Colonic mucosa (tissue), 4 donors: Measurements from ENCODE around the gene SMIM8. TPM values are rescaled to one million over a fixed set of nuclear protein-coding genes. Genes with fewer than 3 reads are reported as not detected.

Source experiments
- DNase-seq: peaks from one replicate; pipeline ENCODE4 v3.0.0-alpha.2; 2020
- H3K27ac ChIP-seq: fragments of 200-600 bp; one replicate; pipeline ENCODE4 v1.8.0; 2021
- H3K27me3 ChIP-seq: fragments of 200-600 bp; one replicate; pipeline ENCODE4 v1.8.0; 2021
- H3K36me3 ChIP-seq: fragments of 200-600 bp; one replicate; pipeline ENCODE4 v1.8.0; 2021
- H3K4me1 ChIP-seq: fragments of 200-600 bp; one replicate; pipeline ENCODE4 v1.8.0; 2021; ENCODE audit warnings: mild to moderate bottlenecking
- H3K4me3 ChIP-seq: fragments of 200-600 bp; one replicate; pipeline ENCODE4 v1.8.0; 2021
- H3K9ac ChIP-seq, 2 donors: one replicate each; pipeline ENCODE4 v1.7.0; 2013; ENCODE audit warnings: control low read depth in 2 of 2, low read depth in 2 of 2, low read length in 2 of 2
- H3K9me3 ChIP-seq: fragments of 200-600 bp; one replicate; pipeline ENCODE4 v1.8.0; 2021
- intact Hi-C: fragments of 100-400 bp; cut with DNase I; formaldehyde crosslinking; loops from one replicate; pipeline ENCODE4 v1.14.1; 2022
- total RNA-seq, 2 donors: library from RNA; stranded (reverse); fragmentation: NEBNext Ultra II Directional in 1 of 2; extraction: Animal tissue kit (Norgen Biotek cat#: 25700) in 1 of 2; gene quantifications; one replicate each; pipeline ENCODE4 v1.2.1, GENCODE V29; 2021
- TF ChIP-seq, protein P1 (sequence below): fragments of 200-600 bp; IDR thresholded peaks from one replicate; pipeline ENCODE4 v1.8.0; 2022; ENCODE audit warnings: antibody characterized with exemption, mild to moderate bottlenecking
- donor health status: healthy.
- donor health status: DM: no; HTN: no; CAD: no.
- donor health status: DM: no; HTN: no; CAD: no.

Gene SMIM8
- total RNA-seq, 2 donors from 2014 or later: 8.9 to 9.4 TPM

DNA sequence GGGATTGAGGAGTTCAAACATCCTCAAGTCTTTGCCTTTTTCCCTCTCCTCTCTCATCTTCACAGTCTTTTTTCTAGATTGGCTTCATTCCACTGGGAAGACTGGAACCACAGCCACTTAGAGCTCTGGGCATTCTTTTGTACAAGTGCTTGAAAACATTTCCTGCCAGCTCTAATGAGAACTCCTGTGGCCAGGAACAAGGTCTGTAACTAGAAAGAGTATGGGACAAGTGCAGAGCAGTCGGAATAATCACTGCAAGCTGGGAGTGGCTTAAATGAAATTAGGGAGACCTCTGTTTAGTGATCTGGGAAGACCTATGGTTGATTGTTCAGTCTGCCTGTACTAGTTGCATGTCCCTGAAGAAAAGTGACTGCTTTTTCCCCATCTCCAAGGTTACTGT, 41.0 kb upstream of the SMIM8 start:
- intact Hi-C loops: no loop called here
- Histone ChIP-seq H3K9ac (no peak overlapping the region), H3K27ac (no peak overlapping the region), H3K4me3 (no peak overlapping the region), H3K36me3 (no peaks in the 10 kb centered on the region), H3K27me3 (no peaks in the 10 kb centered on the region), H3K4me1 (no peaks in the 10 kb centered on the region), H3K9me3 (no peaks in the 10 kb centered on the region)
- TF ChIP-seq, protein P1, sequence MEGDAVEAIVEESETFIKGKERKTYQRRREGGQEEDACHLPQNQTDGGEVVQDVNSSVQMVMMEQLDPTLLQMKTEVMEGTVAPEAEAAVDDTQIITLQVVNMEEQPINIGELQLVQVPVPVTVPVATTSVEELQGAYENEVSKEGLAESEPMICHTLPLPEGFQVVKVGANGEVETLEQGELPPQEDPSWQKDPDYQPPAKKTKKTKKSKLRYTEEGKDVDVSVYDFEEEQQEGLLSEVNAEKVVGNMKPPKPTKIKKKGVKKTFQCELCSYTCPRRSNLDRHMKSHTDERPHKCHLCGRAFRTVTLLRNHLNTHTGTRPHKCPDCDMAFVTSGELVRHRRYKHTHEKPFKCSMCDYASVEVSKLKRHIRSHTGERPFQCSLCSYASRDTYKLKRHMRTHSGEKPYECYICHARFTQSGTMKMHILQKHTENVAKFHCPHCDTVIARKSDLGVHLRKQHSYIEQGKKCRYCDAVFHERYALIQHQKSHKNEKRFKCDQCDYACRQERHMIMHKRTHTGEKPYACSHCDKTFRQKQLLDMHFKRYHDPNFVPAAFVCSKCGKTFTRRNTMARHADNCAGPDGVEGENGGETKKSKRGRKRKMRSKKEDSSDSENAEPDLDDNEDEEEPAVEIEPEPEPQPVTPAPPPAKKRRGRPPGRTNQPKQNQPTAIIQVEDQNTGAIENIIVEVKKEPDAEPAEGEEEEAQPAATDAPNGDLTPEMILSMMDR: no peak
- DNase-seq: no peak

DNA sequence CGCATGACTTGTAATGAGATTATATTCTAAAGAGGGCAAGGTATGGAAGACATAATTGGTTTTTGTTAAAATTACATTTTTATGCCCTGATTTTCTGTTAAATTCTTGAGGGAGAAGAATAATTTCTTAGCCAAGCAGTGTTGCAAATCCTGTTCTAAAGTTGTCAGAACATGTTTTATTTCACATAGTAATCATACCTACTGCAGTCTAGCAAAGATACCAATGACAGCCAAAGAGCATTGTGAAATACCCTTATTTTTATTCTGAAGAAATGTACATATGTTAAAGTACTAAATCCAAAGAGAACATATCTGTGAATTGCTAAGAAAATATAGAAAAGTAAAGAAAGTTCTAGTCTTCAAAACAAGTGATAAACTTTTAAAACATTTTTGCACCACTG, 39.6 kb upstream of the SMIM8 start:
- intact Hi-C loops: no loop called here
- no peak overlapping the region for H3K9ac ChIP-seq
- H3K9me3 ChIP-seq: no peaks in the 10 kb centered on the region
- TF ChIP-seq, protein P1: no peak
- DNase-seq: no peak
- H3K4me1 ChIP-seq: no peaks in the 10 kb centered on the region
- H3K36me3 ChIP-seq: no peaks in the 10 kb centered on the region
- H3K27ac ChIP-seq: no peak overlapping the region
- no peak overlapping the region for H3K4me3 ChIP-seq
- H3K27me3 ChIP-seq: no peaks in the 10 kb centered on the region

DNA sequence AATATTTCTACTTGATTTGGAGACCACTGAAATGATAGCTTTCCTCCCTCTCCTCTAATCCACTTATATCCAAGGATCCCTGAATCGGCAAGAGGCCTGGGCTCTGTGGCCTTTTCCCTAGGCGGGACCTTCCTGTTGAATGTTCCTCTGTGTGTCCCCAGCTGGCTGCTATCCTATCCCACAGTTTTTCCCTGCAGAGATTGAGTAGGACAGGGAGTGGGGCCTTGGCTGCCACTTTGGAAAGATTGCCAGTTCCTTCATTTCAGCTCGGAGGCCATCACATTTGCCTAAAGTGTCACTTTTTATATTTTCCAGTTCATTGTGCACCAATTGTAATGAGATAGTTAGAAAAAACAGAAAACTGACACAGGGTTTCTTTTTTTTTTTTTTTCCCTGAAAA, 38.9 kb upstream of the SMIM8 start:
- TF ChIP-seq, protein P1: no peak

DNA sequence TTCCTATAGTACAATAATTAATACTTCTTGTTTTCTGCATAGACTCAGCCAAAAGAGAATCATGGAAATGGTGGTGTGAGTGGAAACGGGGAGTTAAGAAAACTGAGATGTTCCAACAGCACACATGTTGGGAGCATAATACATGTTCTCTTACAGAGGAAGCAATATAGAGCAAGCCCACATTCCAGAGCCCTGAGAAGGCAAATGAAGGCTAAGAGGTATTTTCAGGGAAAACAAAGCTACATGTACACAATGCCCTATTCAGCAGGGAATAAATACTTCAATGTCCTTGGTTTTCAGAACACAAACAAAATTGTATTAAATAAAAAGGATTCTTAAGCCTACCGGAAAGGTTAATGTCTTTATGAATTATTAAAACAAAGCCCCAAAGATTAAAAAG, 35.1 kb upstream of the SMIM8 start:
- H3K9ac ChIP-seq: no peak overlapping the region
- no peaks in the 10 kb centered on the region for H3K9me3 ChIP-seq
- H3K4me3 ChIP-seq: no peak overlapping the region
- H3K27ac ChIP-seq: no peak overlapping the region
- H3K4me1 ChIP-seq: no peaks in the 10 kb centered on the region
- DNase-seq: no peak
- intact Hi-C loops: no loop called here
- no peaks in the 10 kb centered on the region for H3K27me3 ChIP-seq
- no peaks in the 10 kb centered on the region for H3K36me3 ChIP-seq
- TF ChIP-seq, protein P1: no peak

More for the DNA sequence above, 38.9 kb upstream of the SMIM8 start:
- DNase-seq: no peak
- no peaks in the 10 kb centered on the region for H3K9me3 ChIP-seq
- no peak overlapping the region for H3K27ac ChIP-seq
- H3K27me3 ChIP-seq: no peaks in the 10 kb centered on the region
- H3K36me3 ChIP-seq: no peaks in the 10 kb centered on the region
- intact Hi-C loops: no loop called here
- H3K4me3 ChIP-seq: no peak overlapping the region
- H3K9ac ChIP-seq: no peak overlapping the region
- no peaks in the 10 kb centered on the region for H3K4me1 ChIP-seq

DNA sequence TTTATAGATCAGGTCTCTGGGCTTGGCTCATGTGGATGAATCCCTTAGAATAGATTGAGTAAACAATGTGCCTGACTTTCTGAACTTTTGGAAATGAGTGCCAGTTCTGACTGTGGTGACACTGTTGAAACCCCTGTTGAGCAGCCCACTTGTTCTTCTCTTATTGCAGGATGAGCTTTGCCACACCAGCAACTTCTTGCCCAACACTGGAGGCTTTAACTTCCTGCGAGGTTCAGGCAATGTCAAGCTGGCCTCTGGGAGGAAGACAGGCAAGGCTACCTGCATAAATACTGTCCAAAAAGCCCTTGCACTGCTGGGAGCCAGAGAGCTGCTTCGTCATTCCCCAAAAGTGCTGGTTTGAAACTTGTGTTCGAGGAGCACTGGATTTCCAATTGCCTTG, 32.8 kb upstream of the SMIM8 start:
- no peak for DNase-seq
- no peaks in the 10 kb centered on the region for H3K4me1 ChIP-seq
- no peaks in the 10 kb centered on the region for H3K27me3 ChIP-seq
- intact Hi-C loops: no loop called here
- no peak overlapping the region for H3K4me3 ChIP-seq
- TF ChIP-seq, protein P1: no peak
- no peaks in the 10 kb centered on the region for H3K36me3 ChIP-seq
- no peak overlapping the region for H3K27ac ChIP-seq
- no peaks in the 10 kb centered on the region for H3K9me3 ChIP-seq
- H3K9ac ChIP-seq: no peak overlapping the region

DNA sequence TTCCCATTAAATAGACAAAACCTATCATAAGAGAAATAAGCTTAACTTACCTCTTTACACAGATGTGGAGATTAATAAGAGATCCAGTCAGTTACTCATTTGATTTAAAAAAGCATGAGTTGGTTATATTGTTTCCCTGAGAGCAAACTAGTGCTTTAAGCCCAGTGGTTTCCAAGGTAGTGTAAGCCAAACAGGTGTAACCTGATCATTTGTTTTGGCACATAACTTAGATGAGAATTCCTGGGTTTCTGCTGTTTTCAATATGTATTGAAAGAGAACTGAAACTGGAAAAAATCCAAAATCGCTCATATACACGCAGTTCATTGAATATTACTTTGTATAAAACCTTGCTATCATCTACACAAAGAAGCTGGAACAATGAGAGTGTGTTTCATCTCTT, 30.5 kb upstream of the SMIM8 start:
- no peak overlapping the region for H3K9ac ChIP-seq
- intact Hi-C loops: no loop called here
- H3K9me3 ChIP-seq: no peaks in the 10 kb centered on the region
- no peak overlapping the region for H3K27ac ChIP-seq
- H3K36me3 ChIP-seq: no peaks in the 10 kb centered on the region
- H3K4me3 ChIP-seq: no peak overlapping the region
- TF ChIP-seq, protein P1: no peak
- no peaks in the 10 kb centered on the region for H3K4me1 ChIP-seq
- DNase-seq: no peak
- no peaks in the 10 kb centered on the region for H3K27me3 ChIP-seq
